NCI-H1105 (cell line): ENCODE data around the gene BPIFA1.

Experiments
- DNase-seq: peaks from one replicate; lab custom pipeline; 2025; lab: John Stamatoyannopoulos, UW

BPIFA1 gene

GRCh38 chr20:33277471-33278441, 42.0 kb downstream of the BPIFA1 start:
- no peak for DNase-seq

GRCh38 chr20:33278700-33279099, 42.9 kb downstream of the BPIFA1 start:
- no peak for DNase-seq

GRCh38 chr20:33279261-33279910, 43.6 kb downstream of the BPIFA1 start:
- DNase-seq, result no peak

- no peak for DNase-seq
Observed at GRCh38 chr20:33280000-33280680, 44.3 kb downstream of the BPIFA1 start.

GRCh38 chr20:33280775-33281174, 45.0 kb downstream of the BPIFA1 start:
- DNase-seq, result no peak

GRCh38 chr20:33281550-33282146, 45.9 kb downstream of the BPIFA1 start:
- no peak for DNase-seq

- DNase-seq, result no peak
Observed at GRCh38 chr20:33282196-33282934, 46.6 kb downstream of the BPIFA1 start.

DNA sequence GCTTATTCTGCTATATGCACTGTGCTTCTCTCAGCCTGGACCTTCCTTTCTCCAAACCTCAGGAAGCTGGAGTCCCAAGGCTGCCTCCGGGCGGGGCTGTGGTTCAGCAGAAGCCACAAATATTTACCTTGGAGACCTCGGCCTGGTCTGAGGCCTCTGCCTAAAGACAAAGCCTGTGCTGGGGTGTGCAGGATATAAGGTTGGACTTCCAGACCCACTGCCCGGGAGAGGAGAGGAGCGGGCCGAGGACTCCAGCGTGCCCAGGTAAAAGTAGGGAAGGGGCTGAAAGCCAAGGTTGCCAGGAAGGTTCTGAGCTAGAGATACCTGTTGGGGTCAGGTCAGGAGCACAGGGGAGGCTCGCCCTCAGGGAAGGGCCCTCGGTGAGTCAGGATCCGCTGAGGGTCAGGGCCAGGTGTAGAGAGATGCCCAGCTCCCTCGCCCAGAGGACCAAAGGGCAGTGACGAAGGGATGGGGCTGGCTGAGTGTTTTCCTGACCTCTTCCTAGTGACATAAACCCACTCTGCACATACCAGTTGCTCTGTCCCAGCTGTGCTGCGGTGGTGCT, 47.3 kb downstream of the BPIFA1 start, which contains the start of gene BPIFB1:
TSS of gene BPIFB1 (plus strand) at position 224 of the 565 bp plus-strand sequence. CDS start 2,860 bp downstream, outside the sequence.
- no peak for DNase-seq

GRCh38 chr20:33284284-33284683, 48.5 kb downstream of the BPIFA1 start:
- DNase-seq, result no peak

- no peak for DNase-seq
Observed at GRCh38 chr20:33284937-33285336, 49.1 kb downstream of the BPIFA1 start.

- no peak for DNase-seq
Observed at GRCh38 chr20:33285861-33286495, 50.2 kb downstream of the BPIFA1 start.

GRCh38 chr20:33287884-33288283, 52.1 kb downstream of the BPIFA1 start:
- no peak for DNase-seq

- DNase-seq, result no peak
Observed at GRCh38 chr20:33290852-33291251, 55.1 kb downstream of the BPIFA1 start.

GRCh38 chr20:33291416-33291815, 55.6 kb downstream of the BPIFA1 start:
- DNase-seq, result no peak

GRCh38 chr20:33291830-33292355, 56.1 kb downstream of the BPIFA1 start:
- DNase-seq, result peak; percentile 40
